Omental fat pad (tissue), 4 donors: ENCODE measurements around the gene RPS8. TPM values are rescaled to one million over a fixed set of nuclear protein-coding genes. Genes with fewer than 3 reads are reported as not detected.

Source experiments
- ATAC-seq: fragments of 150-250 bp; one replicate; pipeline ENCODE4 v1.9.1; 2016; ENCODE audit warnings: mild to moderate bottlenecking, moderate library complexity; ENCODE audit not compliant: low FRiP score
- DNase-seq: peaks from one replicate; pipeline ENCODE4 v3.0.0-alpha.2; 2019; ENCODE audit warnings: low spot score
- total RNA-seq, 4 donors: library from RNA; depleted of rRNA; stranded (reverse); fragments of >200 nt; gene quantifications; one replicate each; pipeline ENCODE4 v1.1.0, GENCODE V29; 2016
- TF ChIP-seq, protein P1 (sequence below), 3 donors: fragments of 450-650 bp; IDR thresholded peaks; one replicate each; pipeline ENCODE4 v1.5.1; 2016 to 2017; ENCODE audit warnings: antibody characterized with exemption in 3 of 3, mild to moderate bottlenecking in 3 of 3, moderate library complexity in 2 of 3

The RPS8 gene
- total RNA-seq, 4 donors from 2014 or later: 1,945 to 2,684 (median 2,276) TPM

DNA sequence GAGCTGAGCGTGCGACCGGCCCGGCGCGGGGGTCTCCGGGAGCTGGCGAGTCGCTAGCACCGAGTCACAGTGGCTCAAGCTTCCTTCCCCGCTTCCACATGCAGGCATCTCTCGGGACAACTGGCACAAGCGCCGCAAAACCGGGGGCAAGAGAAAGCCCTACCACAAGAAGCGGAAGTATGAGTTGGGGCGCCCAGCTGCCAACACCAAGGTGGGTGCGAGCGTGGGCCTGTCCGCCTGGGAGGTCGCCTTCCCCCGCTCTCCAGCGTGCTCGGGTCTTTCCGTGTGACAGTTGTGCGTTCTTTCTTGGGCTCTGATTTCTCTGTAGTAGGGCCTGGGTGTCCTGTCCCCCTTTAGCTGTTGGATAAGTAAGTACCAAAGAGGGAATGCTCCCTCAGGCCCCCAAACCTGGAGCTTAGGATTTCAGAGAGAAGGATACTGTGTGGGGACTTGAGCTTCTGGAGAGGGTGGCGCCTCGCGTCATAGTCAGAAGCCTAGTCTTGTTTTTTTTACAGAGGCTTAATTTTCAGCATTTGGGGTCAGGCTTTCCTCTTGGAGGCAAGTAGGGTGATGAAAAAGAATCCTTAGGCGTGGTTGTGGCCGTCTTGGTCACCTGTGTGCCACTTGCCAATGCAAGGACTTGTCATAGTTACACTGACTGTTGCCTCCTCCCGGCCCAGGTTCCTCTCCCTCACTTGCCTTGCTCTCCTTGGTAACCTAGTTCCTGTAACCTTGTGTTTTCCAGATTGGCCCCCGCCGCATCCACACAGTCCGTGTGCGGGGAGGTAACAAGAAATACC lies 790 bp downstream of the RPS8 start:
- ATAC-seq: peak; percentile 5
- no peak for DNase-seq
- TF ChIP-seq, protein P1, sequence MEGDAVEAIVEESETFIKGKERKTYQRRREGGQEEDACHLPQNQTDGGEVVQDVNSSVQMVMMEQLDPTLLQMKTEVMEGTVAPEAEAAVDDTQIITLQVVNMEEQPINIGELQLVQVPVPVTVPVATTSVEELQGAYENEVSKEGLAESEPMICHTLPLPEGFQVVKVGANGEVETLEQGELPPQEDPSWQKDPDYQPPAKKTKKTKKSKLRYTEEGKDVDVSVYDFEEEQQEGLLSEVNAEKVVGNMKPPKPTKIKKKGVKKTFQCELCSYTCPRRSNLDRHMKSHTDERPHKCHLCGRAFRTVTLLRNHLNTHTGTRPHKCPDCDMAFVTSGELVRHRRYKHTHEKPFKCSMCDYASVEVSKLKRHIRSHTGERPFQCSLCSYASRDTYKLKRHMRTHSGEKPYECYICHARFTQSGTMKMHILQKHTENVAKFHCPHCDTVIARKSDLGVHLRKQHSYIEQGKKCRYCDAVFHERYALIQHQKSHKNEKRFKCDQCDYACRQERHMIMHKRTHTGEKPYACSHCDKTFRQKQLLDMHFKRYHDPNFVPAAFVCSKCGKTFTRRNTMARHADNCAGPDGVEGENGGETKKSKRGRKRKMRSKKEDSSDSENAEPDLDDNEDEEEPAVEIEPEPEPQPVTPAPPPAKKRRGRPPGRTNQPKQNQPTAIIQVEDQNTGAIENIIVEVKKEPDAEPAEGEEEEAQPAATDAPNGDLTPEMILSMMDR (IDR thresholded peaks at IDR 0.05): no peak

DNA sequence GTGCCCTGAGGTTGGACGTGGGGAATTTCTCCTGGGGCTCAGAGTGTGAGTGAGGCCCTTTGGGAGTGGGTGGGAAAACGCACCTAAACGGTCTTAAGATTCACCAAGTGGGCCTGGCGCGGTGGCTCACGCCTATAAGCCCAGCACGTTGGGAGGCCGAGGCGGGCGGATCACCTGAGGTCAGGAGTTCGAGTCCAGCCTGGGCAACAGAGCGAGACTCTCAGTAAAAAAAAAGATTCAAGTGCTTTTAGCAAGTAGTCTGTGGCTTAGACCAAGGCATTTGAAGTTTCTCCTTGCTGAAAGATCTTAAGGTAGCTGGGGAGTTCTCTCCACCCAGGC lies 1.4 kb downstream of the RPS8 start:
- ATAC-seq: no peak
- TF ChIP-seq, protein P1 (IDR thresholded peaks at IDR 0.05): no peak

DNA sequence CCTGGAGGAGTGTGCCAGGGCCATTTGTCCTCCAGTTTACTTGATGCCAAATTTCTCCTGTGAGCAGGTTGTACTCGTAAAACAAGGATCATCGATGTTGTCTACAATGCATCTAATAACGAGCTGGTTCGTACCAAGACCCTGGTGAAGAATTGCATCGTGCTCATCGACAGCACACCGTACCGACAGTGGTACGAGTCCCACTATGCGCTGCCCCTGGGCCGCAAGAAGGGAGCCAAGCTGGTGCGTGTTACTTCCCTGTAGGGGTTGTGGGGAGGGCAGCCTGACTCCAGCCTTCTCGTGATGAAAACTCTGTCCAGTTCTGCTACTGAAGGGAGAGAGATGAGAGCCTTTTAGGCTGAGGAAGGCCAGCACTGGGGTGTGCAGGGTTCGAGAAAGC lies 2.2 kb downstream of the RPS8 start:
- DNase-seq (no peak), ATAC-seq (no peak)
- TF ChIP-seq, protein P1 (IDR thresholded peaks at IDR 0.05): no peak

More for the DNA sequence above, 1.4 kb downstream of the RPS8 start:
- DNase-seq: no peak

DNA sequence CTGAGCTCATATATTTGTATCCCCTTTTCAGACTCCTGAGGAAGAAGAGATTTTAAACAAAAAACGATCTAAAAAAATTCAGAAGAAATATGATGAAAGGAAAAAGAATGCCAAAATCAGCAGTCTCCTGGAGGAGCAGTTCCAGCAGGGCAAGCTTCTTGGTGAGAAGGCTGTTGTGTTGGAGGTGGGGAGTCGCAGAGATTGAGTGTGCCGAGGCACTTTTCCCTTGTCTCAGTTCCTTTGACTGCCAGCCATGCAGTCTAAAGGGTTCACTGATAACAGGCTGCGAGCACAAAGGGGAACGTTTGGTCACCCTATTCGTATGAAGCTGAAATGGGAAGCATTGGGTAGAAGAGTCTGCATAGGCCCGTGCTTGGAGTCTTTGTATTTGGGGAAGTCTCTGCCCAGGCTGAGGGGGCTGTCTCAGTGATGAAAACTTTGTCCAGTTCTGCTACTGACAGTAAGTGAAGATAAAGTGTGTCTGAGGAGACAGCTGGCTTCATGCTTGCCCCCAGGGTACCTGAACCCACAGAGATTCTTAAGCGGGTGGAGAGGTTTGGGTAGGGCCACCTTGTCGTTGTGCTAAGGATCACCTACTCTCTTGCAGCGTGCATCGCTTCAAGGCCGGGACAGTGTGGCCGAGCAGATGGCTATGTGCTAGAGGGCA lies 2.8 kb downstream of the RPS8 start:
- DNase-seq (no peak), ATAC-seq (no peak)
- TF ChIP-seq, protein P1 (IDR thresholded peaks at IDR 0.05): no peak

DNA sequence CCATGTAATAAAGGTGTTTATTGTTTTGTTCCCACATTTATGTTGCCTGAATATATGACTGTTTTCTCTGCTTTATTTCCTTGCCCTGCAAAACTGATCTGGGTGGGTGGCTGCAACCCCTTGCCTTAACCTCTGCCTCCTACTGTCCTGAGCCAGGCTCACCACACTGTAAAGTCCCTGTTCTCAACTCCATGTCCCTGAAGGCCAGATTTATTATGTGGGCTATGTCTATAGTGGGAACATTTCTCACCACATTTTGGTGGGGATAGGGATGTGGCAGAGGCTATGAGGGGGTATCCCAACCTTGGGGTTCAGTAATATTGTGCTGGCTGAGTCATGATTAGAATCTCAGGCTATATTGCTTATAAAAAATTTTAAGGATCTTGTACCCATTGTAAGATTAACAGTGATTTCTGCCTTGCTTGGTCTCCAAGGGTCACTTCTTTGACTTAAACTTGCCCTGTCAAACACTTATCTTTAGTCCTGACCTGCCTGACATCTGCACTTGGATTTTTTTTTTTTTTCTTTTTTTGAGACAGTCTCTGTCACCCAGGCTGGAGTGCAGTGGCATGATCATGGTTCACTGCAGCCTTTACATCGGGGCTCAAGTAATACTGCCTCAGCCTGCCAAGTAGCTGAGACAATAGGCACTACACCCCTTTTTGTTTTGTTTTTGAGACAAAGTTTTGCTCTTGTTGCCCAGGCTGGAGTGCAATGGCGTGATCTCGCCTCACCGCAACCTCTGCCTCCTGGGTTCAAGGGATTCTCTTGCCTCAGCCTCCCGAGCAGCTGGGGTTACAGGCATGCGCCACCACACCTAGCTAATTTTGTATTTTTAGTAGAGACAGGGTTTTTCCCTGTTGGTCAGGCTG lies 3.6 kb downstream of the RPS8 start:
- ATAC-seq: no peak
- TF ChIP-seq, protein P1 (IDR thresholded peaks at IDR 0.05): no peak
- no peak for DNase-seq

DNA sequence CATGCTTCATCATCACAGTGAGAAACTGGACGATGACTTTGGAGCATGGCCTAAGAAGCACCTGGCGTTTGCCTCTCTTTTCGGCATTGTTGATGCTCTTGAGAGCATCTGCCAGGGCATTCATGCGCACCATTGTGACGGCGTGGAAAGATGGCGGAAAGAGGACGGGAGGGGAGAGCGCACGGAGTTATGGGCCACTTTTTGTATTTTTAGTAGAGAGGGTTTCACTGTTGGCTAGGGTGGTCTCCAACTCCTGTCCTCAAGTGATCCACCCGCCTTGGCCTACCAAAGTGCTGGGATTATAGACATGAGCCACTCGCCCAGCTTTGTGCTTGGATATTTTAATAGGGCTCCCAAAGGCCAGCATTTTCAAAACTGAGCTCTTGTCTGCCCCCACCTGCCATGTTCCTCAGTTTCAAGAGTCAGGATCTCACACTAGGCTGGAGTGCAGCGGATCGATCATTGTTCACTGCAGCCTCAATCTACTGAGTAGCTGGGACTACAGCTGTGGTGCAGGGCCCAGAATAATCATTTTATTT lies 5.3 kb downstream of the RPS8 start:
- DNase-seq (no peak), ATAC-seq (no peak)
- TF ChIP-seq, protein P1 (IDR thresholded peaks at IDR 0.05): no peak
